Endothelial cell of umbilical vein (primary cell): ENCODE data around the gene KANSL1. TPM values are rescaled to one million over a fixed set of nuclear protein-coding genes. Genes with fewer than 3 reads are reported as not detected.

ENCODE experiments used
- BruUV-seq: library from RNA; stranded (reverse); fragments of 400-500 nt; replicated peaks from 2 replicates; lab custom pipeline; 2021; lab: Mats Ljungman, UMichigan
- CTCF ChIA-PET: fragments of 300-600, 350-600 bp; sonication (Branson Sonifier 250); formaldehyde crosslinking; loops from one replicate; lab custom pipeline; 2021; ENCODE audit warnings: antibody characterized with exemption, inconsistent platforms; lab: Charles Lee
- POLR2A ChIA-PET: fragments of 300-600, 350-600 bp; sonication (Branson Sonifier 250); formaldehyde crosslinking; loops from one replicate; lab custom pipeline; 2021; ENCODE audit warnings: antibody characterized with exemption, inconsistent platforms; lab: Charles Lee
- DNase-seq: peaks from one replicate; pipeline ENCODE4 v3.0.0-alpha.2; 2011; ENCODE audit warnings: low read depth, low spot score
- FAIRE-seq: peaks from 2 replicates; lab custom pipeline; 2011; peaks lifted over from hg19 to GRCh38; lab: Jason Lieb, UNC
- H2AFZ ChIP-seq: 2 replicates; pipeline ENCODE4 v1.6.0; 2012; ENCODE audit warnings: low read depth, low read length, control low read depth, inconsistent platforms
- H3K27ac ChIP-seq: 2 replicates; pipeline ENCODE4 v1.5.1; 2011; ENCODE audit warnings: low read depth, mild to moderate bottlenecking, control low read depth, low read length, moderate library complexity; ENCODE audit not compliant: insufficient read depth
- H3K27me3 ChIP-seq, 2 experiments: 2 replicates each; pipeline versions ENCODE4 v1.6.0 to v1.6.1; 2011; ENCODE audit warnings: low read length in 2 of 2, mixed read lengths in 1 of 2; ENCODE audit not compliant: control insufficient read depth in 2 of 2, insufficient read depth in 2 of 2
- H3K36me3 ChIP-seq, 2 experiments: 2 replicates in 1 of 2; 3 replicates in 1 of 2; pipeline ENCODE4 v1.5.1; 2011; ENCODE audit warnings: low read length in 2 of 2, mild to moderate bottlenecking in 1 of 2, moderate library complexity in 1 of 2; ENCODE audit not compliant: control insufficient read depth in 2 of 2, insufficient read depth in 2 of 2; ENCODE audit errors: extremely low read depth in 1 of 2
- H3K4me1 ChIP-seq: 3 replicates; pipeline ENCODE4 v1.5.1; 2011; ENCODE audit warnings: mild to moderate bottlenecking, low read length; ENCODE audit not compliant: control insufficient read depth, insufficient read depth; ENCODE audit errors: extremely low read depth
- H3K4me2 ChIP-seq: 2 replicates; pipeline ENCODE4 v1.6.1; 2011; ENCODE audit warnings: low read length, control low read depth, mixed read lengths; ENCODE audit not compliant: insufficient read depth
- H3K4me3 ChIP-seq, 3 experiments: fragments of 200-600 bp in 1 of 3; sonication (generic), shearing (Covaris generic) in 1 of 3; replicated peaks in 1 of 3; 2 replicates each; pipeline ENCODE4 v1.5.1; 2011 to 2016; ENCODE audit warnings: control low read depth in 3 of 3, low read length in 3 of 3, mild to moderate bottlenecking in 2 of 3, inconsistent platforms in 1 of 3, low read depth in 1 of 3, moderate library complexity in 1 of 3; ENCODE audit not compliant: insufficient read depth in 1 of 3
- H3K79me2 ChIP-seq: 2 replicates; pipeline ENCODE4 v1.6.0; 2012; ENCODE audit warnings: low read length, inconsistent platforms; ENCODE audit not compliant: control insufficient read depth, insufficient read depth
- H3K9ac ChIP-seq: replicated peaks from 2 replicates; pipeline ENCODE3; 2011; ENCODE audit warnings: low read length, control low read depth; ENCODE audit not compliant: insufficient read depth; ENCODE audit errors: extremely low read depth
- H3K9me1 ChIP-seq: replicated peaks from 3 replicates; pipeline ENCODE4 v1.6.0; 2011; ENCODE audit warnings: mild to moderate bottlenecking, low read length; ENCODE audit not compliant: control insufficient read depth, insufficient read depth; ENCODE audit errors: extremely low read depth
- H3K9me3 ChIP-seq: replicated peaks from 2 replicates; pipeline ENCODE4 v1.5.1; 2012; ENCODE audit warnings: low read length, inconsistent platforms; ENCODE audit not compliant: control insufficient read depth, insufficient read depth
- H4K20me1 ChIP-seq: replicated peaks from 2 replicates; pipeline ENCODE3; 2011; ENCODE audit warnings: mild to moderate bottlenecking, low read length; ENCODE audit not compliant: control insufficient read depth, insufficient read depth; ENCODE audit errors: extremely low read depth
- EZH2 ChIP-seq: IDR thresholded peaks from 2 replicates; pipeline ENCODE4 v1.6.1; 2012; ENCODE audit warnings: borderline replicate concordance, low read depth, mild to moderate bottlenecking, moderate library complexity, low read length, inconsistent platforms; ENCODE audit not compliant: severe bottlenecking
- GATA2 ChIP-seq: IDR thresholded peaks from 2 replicates; pipeline ENCODE4 v1.7.0; 2011; ENCODE audit warnings: low read depth, mild to moderate bottlenecking, moderate library complexity, mixed read lengths, low read length; ENCODE audit not compliant: insufficient read length, insufficient read depth
- JUN ChIP-seq: IDR thresholded peaks from 2 replicates; pipeline ENCODE4 v1.6.1; 2011; ENCODE audit warnings: borderline replicate concordance, low read depth; ENCODE audit not compliant: insufficient read length, insufficient read depth
- MYC ChIP-seq: IDR thresholded peaks from one replicate; pipeline ENCODE4 v1.6.1; 2011; ENCODE audit warnings: mild to moderate bottlenecking, low read depth, low read length
- POLR2A ChIP-seq: IDR thresholded peaks from 2 replicates; pipeline ENCODE4 v1.6.1; 2012; ENCODE audit warnings: low read depth, mild to moderate bottlenecking, control low read depth, low read length
- POLR2AphosphoS5 ChIP-seq: IDR thresholded peaks from 2 replicates; pipeline ENCODE4 v1.6.1; 2012; ENCODE audit warnings: low read depth, mild to moderate bottlenecking, control low read depth, low read length, moderate library complexity; ENCODE audit not compliant: insufficient read depth
- dilution Hi-C: fragments of 300-500 bp; cut with MboI; formaldehyde crosslinking; loops from one replicate; pipeline ENCODE4 v1.15.0; 2019; ENCODE audit warnings: low sequenced_read_pairs; ENCODE audit not compliant: extremely low pct_ligation_motif_present
- intact Hi-C: fragments of 100-400 bp; cut with micrococcal nuclease; formaldehyde crosslinking; loops from one replicate; pipeline ENCODE4 v1.10.0; 2022
- polyA plus RNA-seq, 4 experiments: library from polyadenylated mRNA; depleted of rRNA in 3 of 4; stranded (reverse) in 3 of 4; unstranded in 1 of 4; fragments of >200 nt; gene quantifications; 2 replicates each; pipeline versions ENCODE4 v1.2.1 to v1.2.3, GENCODE V29; 2011 to 2012; ENCODE audit warnings: missing spikeins in 1 of 4
- total RNA-seq: library from RNA; stranded (reverse); gene quantifications from 2 replicates; pipeline ENCODE4 v1.2.3, GENCODE V29; 2021

The KANSL1 gene
- total and polyA plus RNA-seq, 2 donors (not counting 3 experiments of a cell fraction or from before 2014, with no cell fraction given): 29.1 to 74.0 TPM

DNA sequence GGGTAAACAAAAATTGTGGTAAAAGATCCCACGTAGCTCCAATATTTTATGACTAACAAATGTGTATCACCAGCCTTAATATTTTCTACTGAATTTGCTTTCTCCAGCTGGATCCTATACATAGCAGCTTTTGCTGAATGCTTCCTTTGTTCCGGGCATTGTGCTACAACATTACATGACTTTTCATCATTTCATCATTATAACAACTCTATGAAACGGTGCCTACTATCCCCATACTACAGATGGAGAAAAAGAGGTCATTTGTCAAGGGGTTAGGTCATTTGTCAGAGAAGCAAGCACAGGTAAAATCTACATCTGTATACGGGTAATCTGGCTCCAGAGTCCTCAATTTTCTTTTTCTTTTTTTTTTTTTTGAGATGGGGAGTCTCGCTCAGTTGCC, 74.3 kb downstream of the KANSL1 start:
- no peak overlapping the region for H3K9ac ChIP-seq
- peaks cover 0 to 2% of the 10 kb centered on the region in 2 experiments for H3K36me3 ChIP-seq
- no peak overlapping the region for H2AFZ ChIP-seq
- dilution Hi-C loops: no loop called here
- no peaks in the 10 kb centered on the region for H3K27me3 ChIP-seq
- H3K4me3 ChIP-seq: no peak overlapping the region
- CTCF ChIA-PET: interaction anchor here (1.2 to 3.3 kb wide), 4 partner anchors 8 to 94 kb away, joined by 3 to 12 read pairs (median 8); partner anchors contain the start of gene KANSL1
- peaks cover 97% of the 10 kb centered on the region for H3K79me2 ChIP-seq
- H4K20me1 ChIP-seq: peaks cover 64% of the 10 kb centered on the region
- no peak overlapping the region for H3K4me2 ChIP-seq
- FAIRE-seq (no peak), DNase-seq (no peak)
- no peaks in the 10 kb centered on the region for H3K9me3 ChIP-seq
- POLR2A ChIA-PET: interaction anchor here (0.7 kb wide), 1 partner anchor 76 kb away, joined by 3 read pairs; no protein-coding TSS in a partner anchor
- no peak overlapping the region for H3K27ac ChIP-seq
- H3K4me1 ChIP-seq: peaks cover 5% of the 10 kb centered on the region
- peaks cover 2% of the 10 kb centered on the region for H3K9me1 ChIP-seq
- intact Hi-C loops: no loop called here
- TF ChIP-seq MYC: no peak
- TF ChIP-seq POLR2AphosphoS5: no peak
- BruUV-seq: no TSS peak

GRCh38 chr17:46117850-46118696, 75.2 kb downstream of the KANSL1 start:
- DNase-seq (no peak), FAIRE-seq (no peak)
- intact Hi-C loops (no loop called here), dilution Hi-C loops (no loop called here)
- peaks cover 5% of the 10 kb centered on the region for H3K4me1 ChIP-seq
- no peak overlapping the region for H3K27ac ChIP-seq
- TF ChIP-seq POLR2AphosphoS5 (no peak), GATA2 (no peak), POLR2A (no peak), EZH2 (no peak), JUN (no peak)
- H3K9me3 ChIP-seq: no peaks in the 10 kb centered on the region
- BruUV-seq: no TSS peak
- H3K4me2 ChIP-seq: no peak overlapping the region
- H4K20me1 ChIP-seq: peaks cover 61% of the 10 kb centered on the region
- H2AFZ ChIP-seq: no peak overlapping the region
- H3K4me3 ChIP-seq: no peak overlapping the region
- peaks cover 0 to 2% of the 10 kb centered on the region in 2 experiments for H3K36me3 ChIP-seq
- H3K79me2 ChIP-seq: peaks cover 98% of the 10 kb centered on the region
- peaks cover 2% of the 10 kb centered on the region for H3K9me1 ChIP-seq
- no peak overlapping the region for H3K9ac ChIP-seq
- POLR2A ChIA-PET: no interaction called here
- CTCF ChIA-PET: interaction anchor here (1.2 to 3.3 kb wide), 3 partner anchors 9 to 75 kb away, joined by 3 to 9 read pairs (median 5); partner anchors contain the start of gene KANSL1
- no peaks in the 10 kb centered on the region for H3K27me3 ChIP-seq
